Testis (tissue), 2 donors: ENCODE data around the gene F8A1.

Experiments
- POLR2A ChIP-seq: fragments of 450-650 bp; IDR thresholded peaks from one replicate; pipeline ENCODE4 v1.6.1; 2017; ENCODE audit warnings: antibody characterized with exemption, mild to moderate bottlenecking, moderate library complexity
- TF ChIP-seq, protein P1 (sequence below), 3 experiments: fragments of 450-650 bp in 2 of 3; fragments of 200-600 bp in 1 of 3; sonication (generic) in 1 of 3; IDR thresholded peaks; one replicate each; pipeline ENCODE4 v1.5.1; 2016 to 2019; ENCODE audit warnings: antibody characterized with exemption in 3 of 3, mild to moderate bottlenecking in 2 of 3, moderate library complexity in 1 of 3

DNA sequence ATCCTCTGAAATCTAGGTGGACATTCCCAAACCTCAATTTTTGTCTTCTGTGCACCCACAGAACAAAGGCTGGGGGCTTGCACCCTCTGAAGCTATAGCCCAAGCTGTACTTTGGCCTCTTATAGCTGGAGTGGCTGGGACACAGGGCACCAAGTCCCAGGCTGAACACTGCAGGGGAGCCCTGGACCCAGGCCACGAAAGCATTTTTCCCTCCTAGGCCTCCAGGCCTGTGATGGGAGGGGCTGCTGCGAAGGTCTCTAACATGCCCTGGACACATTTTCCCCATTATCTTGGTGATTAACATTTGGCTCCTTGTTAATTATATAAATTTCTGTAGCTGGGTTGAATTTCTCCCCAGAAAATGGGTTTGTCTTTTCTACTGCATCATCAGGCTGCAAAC, 27.9 kb downstream of the F8A1 start:
- TF ChIP-seq POLR2A: no peak
- TF ChIP-seq, protein P1, sequence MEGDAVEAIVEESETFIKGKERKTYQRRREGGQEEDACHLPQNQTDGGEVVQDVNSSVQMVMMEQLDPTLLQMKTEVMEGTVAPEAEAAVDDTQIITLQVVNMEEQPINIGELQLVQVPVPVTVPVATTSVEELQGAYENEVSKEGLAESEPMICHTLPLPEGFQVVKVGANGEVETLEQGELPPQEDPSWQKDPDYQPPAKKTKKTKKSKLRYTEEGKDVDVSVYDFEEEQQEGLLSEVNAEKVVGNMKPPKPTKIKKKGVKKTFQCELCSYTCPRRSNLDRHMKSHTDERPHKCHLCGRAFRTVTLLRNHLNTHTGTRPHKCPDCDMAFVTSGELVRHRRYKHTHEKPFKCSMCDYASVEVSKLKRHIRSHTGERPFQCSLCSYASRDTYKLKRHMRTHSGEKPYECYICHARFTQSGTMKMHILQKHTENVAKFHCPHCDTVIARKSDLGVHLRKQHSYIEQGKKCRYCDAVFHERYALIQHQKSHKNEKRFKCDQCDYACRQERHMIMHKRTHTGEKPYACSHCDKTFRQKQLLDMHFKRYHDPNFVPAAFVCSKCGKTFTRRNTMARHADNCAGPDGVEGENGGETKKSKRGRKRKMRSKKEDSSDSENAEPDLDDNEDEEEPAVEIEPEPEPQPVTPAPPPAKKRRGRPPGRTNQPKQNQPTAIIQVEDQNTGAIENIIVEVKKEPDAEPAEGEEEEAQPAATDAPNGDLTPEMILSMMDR (IDR thresholded peaks at IDR 0.05): no peak
